GM12878 (cell line): ENCODE results near the gene DNAJB6. TPM values are rescaled to one million over a fixed set of nuclear protein-coding genes. Genes with fewer than 3 reads are reported as not detected.

ENCODE experiments used
- ATAC-seq: fragments of 200-7000 bp; cut with Tn5 transposase; 3 replicates; pipeline ENCODE4 v1.9.1; 2020; ENCODE audit warnings: mild to moderate bottlenecking, moderate library complexity
- BruUV-seq: library from RNA; stranded (reverse); fragments of 400-500 nt; replicated peaks from 2 replicates; lab custom pipeline; 2021; lab: Mats Ljungman, UMichigan
- CTCF ChIA-PET: fragments of 300-600 bp; sonication (Branson Sonifier 250); formaldehyde crosslinking; extraction: SDS; loops from one replicate; lab custom pipeline; 2021; ENCODE audit warnings: inconsistent platforms; lab: Yijun Ruan, JAX
- POLR2A ChIA-PET: fragments of 350-600 bp; formaldehyde crosslinking; extraction: SDS; loops from one replicate; lab custom pipeline; 2021; ENCODE audit warnings: inconsistent platforms; lab: Charles Lee
- RAD21 ChIA-PET: fragments of 300-600 bp; sonication (Branson Sonifier 250); formaldehyde crosslinking; loops from one replicate; lab custom pipeline; 2023; ENCODE audit warnings: antibody characterized with exemption; ENCODE audit not compliant: unreplicated experiment; lab: Charles Lee
- SMC1A ChIA-PET: fragments of 300-600 bp; sonication (Branson Sonifier 250); formaldehyde crosslinking; loops from one replicate; lab custom pipeline; 2023; ENCODE audit not compliant: unreplicated experiment, uncharacterized antibody; lab: Charles Lee
- DNase-seq: peaks from one replicate; pipeline ENCODE4 v3.0.0-alpha.2; 2011; ENCODE audit warnings: low read depth, low spot score
- FAIRE-seq: peaks from 3 replicates; lab custom pipeline; 2011; peaks lifted over from hg19 to GRCh38; lab: Jason Lieb, UNC
- H2AFZ ChIP-seq: 2 replicates; pipeline ENCODE4 v1.6.0; 2011; ENCODE audit warnings: low read depth, low read length, control low read depth; ENCODE audit not compliant: control insufficient read depth
- H3K27ac ChIP-seq: 2 replicates; pipeline ENCODE4 v1.5.1; 2011; ENCODE audit warnings: control low read depth; ENCODE audit not compliant: control insufficient read depth, insufficient read depth
- H3K27me3 ChIP-seq, 2 experiments: replicated peaks in 1 of 2; 2 replicates each; pipeline versions ENCODE4 v1.6.0 to v1.6.1; 2011; ENCODE audit warnings: low read length in 1 of 2; ENCODE audit not compliant: control insufficient read depth in 2 of 2, insufficient read depth in 2 of 2
- H3K36me3 ChIP-seq, 2 experiments: 2 replicates each; pipeline ENCODE4 v1.5.1; 2011; ENCODE audit warnings: low read length in 1 of 2; ENCODE audit not compliant: control insufficient read depth in 2 of 2, insufficient read depth in 2 of 2
- H3K4me1 ChIP-seq: 2 replicates; pipeline ENCODE4 v1.6.1; 2011; ENCODE audit warnings: mild to moderate bottlenecking, low read length, moderate library complexity, mixed read lengths; ENCODE audit not compliant: control insufficient read depth, insufficient read depth
- H3K4me2 ChIP-seq: 2 replicates; pipeline ENCODE4 v1.6.0; 2011; ENCODE audit warnings: control low read depth; ENCODE audit not compliant: control insufficient read depth, insufficient read depth
- H3K4me3 ChIP-seq: fragments of 200-600 bp; sonication (generic); 2 replicates; pipeline ENCODE4 v1.5.1; 2016
- H3K79me2 ChIP-seq: 2 replicates; pipeline ENCODE4 v1.6.0; 2011; ENCODE audit warnings: low read length; ENCODE audit not compliant: control insufficient read depth, insufficient read depth
- H3K9ac ChIP-seq: 2 replicates; pipeline ENCODE4 v1.8.0; 2011; ENCODE audit warnings: low read length, control low read depth, mixed read lengths; ENCODE audit not compliant: control insufficient read depth, insufficient read depth
- H3K9me3 ChIP-seq: replicated peaks from 3 replicates; pipeline ENCODE4 v1.5.1; 2011; ENCODE audit warnings: mild to moderate bottlenecking, low read length; ENCODE audit not compliant: control insufficient read depth, insufficient read depth
- H4K20me1 ChIP-seq: 2 replicates; pipeline ENCODE4 v1.6.0; 2011; ENCODE audit not compliant: control insufficient read depth, insufficient read depth
- BHLHE40 ChIP-seq, 2 experiments: fragments of 450-650 bp in 1 of 2; IDR thresholded peaks; 2 replicates each; pipeline ENCODE4 v1.6.1; 2011 to 2017; ENCODE audit warnings: low read depth in 2 of 2, borderline replicate concordance in 1 of 2, improper control_type of control experiment in 1 of 2, low read length in 1 of 2, mild to moderate bottlenecking in 1 of 2
- HCFC1 ChIP-seq: fragments of 150-350 bp; IDR thresholded peaks from 2 replicates; pipeline ENCODE4 v1.6.1; 2014; ENCODE audit warnings: low read length
- IKZF1 ChIP-seq: fragments of 450-650 bp; conservative IDR thresholded peaks from 2 replicates; pipeline ENCODE4 v1.6.1; 2017; ENCODE audit warnings: antibody characterized with exemption, mild to moderate bottlenecking
- MYC ChIP-seq: IDR thresholded peaks from 2 replicates; pipeline ENCODE4 v1.6.1; 2011; ENCODE audit warnings: mild to moderate bottlenecking, low read length, moderate library complexity, inconsistent platforms; ENCODE audit not compliant: insufficient read depth, insufficient replicate concordance, insufficient read length, severe bottlenecking
- POU2F2 ChIP-seq: IDR thresholded peaks from 3 replicates; pipeline ENCODE4 v1.6.1; 2011; ENCODE audit warnings: low read depth, mild to moderate bottlenecking, low read length, borderline replicate concordance
- SMAD5 ChIP-seq: IDR thresholded peaks from 2 replicates; pipeline ENCODE4 v1.6.1; 2016; ENCODE audit warnings: antibody characterized with exemption, low read depth
- STAT1 ChIP-seq: fragments of 450-650 bp; conservative IDR thresholded peaks from 2 replicates; pipeline ENCODE4 v1.6.1; 2014; ENCODE audit warnings: antibody characterized with exemption, mild to moderate bottlenecking
- TAF1 ChIP-seq: IDR thresholded peaks from 2 replicates; pipeline ENCODE4 v1.6.1; 2011; ENCODE audit warnings: mild to moderate bottlenecking, low read depth, low read length, borderline replicate concordance
- YY1 ChIP-seq: IDR thresholded peaks from 2 replicates; pipeline ENCODE4 v1.6.1; 2011; ENCODE audit warnings: low read depth, mild to moderate bottlenecking, low read length
- ZSCAN29 ChIP-seq: fragments of 450-650 bp; IDR thresholded peaks from 2 replicates; pipeline ENCODE4 v1.6.1; 2017; ENCODE audit warnings: mild to moderate bottlenecking, moderate library complexity
- WGBS: methylation state at CpG from one replicate; pipeline ENCODE4 v1.1.6; 2016; ENCODE audit warnings: low lambda C conversion rate; ENCODE audit not compliant: insufficient replicate concordance, insufficient coverage; ENCODE audit errors: missing lambda C conversion rate; 5-methylcytosine and 5-hydroxymethylcytosine counted together
- in situ Hi-C: fragments of 300-500 bp; cut with MboI; formaldehyde crosslinking; loops from 9 replicates; pipeline ENCODE4 v1.14.3; 2018; ENCODE audit warnings: mixed read lengths
- intact Hi-C: fragments of 100-400 bp; cut with micrococcal nuclease; formaldehyde crosslinking; loops from one replicate; pipeline ENCODE4 v1.14.2; 2022; ENCODE audit not compliant: unreplicated experiment
- polyA plus RNA-seq, 11 experiments: library from polyadenylated mRNA; depleted of rRNA in 4 of 11; unstranded in 6 of 11; stranded (reverse) in 5 of 11; fragments of >200 nt; fragmentation: Nextera tagmentation in 4 of 11; fragmentation: Illumina TruSeq in 1 of 11; extraction: Ambion mirVana in 4 of 11; extraction: Trizol in 1 of 11; gene quantifications; 1 replicate in 1 of 11; 2 replicates in 10 of 11; pipeline versions ENCODE4 v1.2.1 to v1.2.3, GENCODE V29; 2011 to 2016; ENCODE audit warnings: inconsistent platforms in 2 of 11, missing spikeins in 2 of 11, low read depth in 1 of 11
- total RNA-seq, 4 experiments: library from RNA; depleted of rRNA in 3 of 4; stranded (reverse); fragments of >200 nt in 3 of 4; fragmentation: Illumina TruSeq in 1 of 4; extraction: Trizol in 1 of 4; gene quantifications; 2 replicates each; pipeline versions ENCODE4 v1.2.1 to v1.2.3, GENCODE V29; 2013 to 2021
- TF ChIP-seq, protein P1 (sequence below): IDR thresholded peaks from 2 replicates; pipeline ENCODE4 v1.6.1; 2011; ENCODE audit warnings: borderline replicate concordance, low read depth, mild to moderate bottlenecking, moderate library complexity, mixed read lengths, low read length; ENCODE audit not compliant: insufficient read depth; ENCODE audit errors: extremely low read length
- TF ChIP-seq, protein P2 (sequence below), 3 experiments: IDR thresholded peaks in 2 of 3; conservative IDR thresholded peaks in 1 of 3; 2 replicates each; pipeline ENCODE4 v1.5.1; 2011; ENCODE audit warnings: low read depth in 3 of 3, low read length in 3 of 3, mild to moderate bottlenecking in 3 of 3, control low read depth in 2 of 3, moderate library complexity in 2 of 3, inconsistent platforms in 1 of 3, mixed read lengths in 1 of 3; ENCODE audit not compliant: control insufficient read depth in 2 of 3, insufficient read depth in 1 of 3; ENCODE audit errors: extremely low read depth in 1 of 3
- TF ChIP-seq, protein P3 (sequence below): IDR thresholded peaks from 2 replicates; pipeline ENCODE4 v1.6.1; 2012; ENCODE audit warnings: mild to moderate bottlenecking, low read depth, low read length
- TF ChIP-seq, protein P4 (sequence below): fragments of 450-650 bp; formaldehyde crosslinking; IDR thresholded peaks from 2 replicates; pipeline ENCODE4 v1.4.0; 2022; ENCODE audit warnings: mild to moderate bottlenecking, moderate library complexity

Gene DNAJB6
- total and polyA plus RNA-seq, 10 of the 15 experiments (the other 5 are each of a cell fraction or from before 2014, with no cell fraction given) = 34.5 to 117 (median 53.1) TPM

DNA sequence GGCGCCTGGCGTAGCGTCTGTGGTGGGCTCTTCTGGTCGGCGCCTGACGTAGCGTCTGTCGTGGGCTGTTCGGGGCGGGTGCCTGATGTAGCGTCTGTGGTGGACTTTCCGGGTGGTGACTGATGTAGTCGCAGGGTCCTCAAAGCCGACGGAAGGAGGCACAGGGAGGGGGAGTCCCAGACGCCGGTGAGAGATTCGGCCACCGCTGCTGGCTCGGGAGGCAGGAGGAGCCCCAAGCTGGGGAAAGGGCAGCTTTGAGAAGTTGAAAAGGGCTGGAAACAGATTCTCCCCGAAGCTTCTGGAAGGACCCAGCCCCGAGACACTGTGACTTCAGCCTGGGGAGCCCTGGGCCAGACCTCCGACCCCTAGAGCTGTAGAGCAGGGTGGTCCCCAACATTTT, 105.7 kb downstream of the DNAJB6 start:
- in situ Hi-C loops = no loop called here
- SMC1A ChIA-PET = no interaction called here
- Histone ChIP-seq H3K27ac (no peak overlapping the region), H3K4me2 (no peak overlapping the region), H4K20me1 (no peaks in the 10 kb centered on the region), H3K4me1 (no peaks in the 10 kb centered on the region)
- FAIRE-seq = no peak
- RAD21 ChIA-PET = no interaction called here
- TF ChIP-seq, protein P1, sequence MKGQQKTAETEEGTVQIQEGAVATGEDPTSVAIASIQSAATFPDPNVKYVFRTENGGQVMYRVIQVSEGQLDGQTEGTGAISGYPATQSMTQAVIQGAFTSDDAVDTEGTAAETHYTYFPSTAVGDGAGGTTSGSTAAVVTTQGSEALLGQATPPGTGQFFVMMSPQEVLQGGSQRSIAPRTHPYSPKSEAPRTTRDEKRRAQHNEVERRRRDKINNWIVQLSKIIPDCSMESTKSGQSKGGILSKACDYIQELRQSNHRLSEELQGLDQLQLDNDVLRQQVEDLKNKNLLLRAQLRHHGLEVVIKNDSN = no peak
- no peak for TF ChIP-seq TAF1
- TF ChIP-seq IKZF1 = no peak
- no peak for TF ChIP-seq STAT1
- TF ChIP-seq, protein P2, sequence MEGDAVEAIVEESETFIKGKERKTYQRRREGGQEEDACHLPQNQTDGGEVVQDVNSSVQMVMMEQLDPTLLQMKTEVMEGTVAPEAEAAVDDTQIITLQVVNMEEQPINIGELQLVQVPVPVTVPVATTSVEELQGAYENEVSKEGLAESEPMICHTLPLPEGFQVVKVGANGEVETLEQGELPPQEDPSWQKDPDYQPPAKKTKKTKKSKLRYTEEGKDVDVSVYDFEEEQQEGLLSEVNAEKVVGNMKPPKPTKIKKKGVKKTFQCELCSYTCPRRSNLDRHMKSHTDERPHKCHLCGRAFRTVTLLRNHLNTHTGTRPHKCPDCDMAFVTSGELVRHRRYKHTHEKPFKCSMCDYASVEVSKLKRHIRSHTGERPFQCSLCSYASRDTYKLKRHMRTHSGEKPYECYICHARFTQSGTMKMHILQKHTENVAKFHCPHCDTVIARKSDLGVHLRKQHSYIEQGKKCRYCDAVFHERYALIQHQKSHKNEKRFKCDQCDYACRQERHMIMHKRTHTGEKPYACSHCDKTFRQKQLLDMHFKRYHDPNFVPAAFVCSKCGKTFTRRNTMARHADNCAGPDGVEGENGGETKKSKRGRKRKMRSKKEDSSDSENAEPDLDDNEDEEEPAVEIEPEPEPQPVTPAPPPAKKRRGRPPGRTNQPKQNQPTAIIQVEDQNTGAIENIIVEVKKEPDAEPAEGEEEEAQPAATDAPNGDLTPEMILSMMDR (IDR thresholded peaks at IDR 0.05 in 2 of 3, conservative IDR thresholded peaks at IDR 0.05 in 1 of 3; ENCODE audit: control insufficient read depth in 2 of 3, extremely low read depth in 1 of 3, insufficient read depth in 1 of 3, low read depth in 3 of 3, low read length in 3 of 3) = no peak
- TF ChIP-seq, protein P3, sequence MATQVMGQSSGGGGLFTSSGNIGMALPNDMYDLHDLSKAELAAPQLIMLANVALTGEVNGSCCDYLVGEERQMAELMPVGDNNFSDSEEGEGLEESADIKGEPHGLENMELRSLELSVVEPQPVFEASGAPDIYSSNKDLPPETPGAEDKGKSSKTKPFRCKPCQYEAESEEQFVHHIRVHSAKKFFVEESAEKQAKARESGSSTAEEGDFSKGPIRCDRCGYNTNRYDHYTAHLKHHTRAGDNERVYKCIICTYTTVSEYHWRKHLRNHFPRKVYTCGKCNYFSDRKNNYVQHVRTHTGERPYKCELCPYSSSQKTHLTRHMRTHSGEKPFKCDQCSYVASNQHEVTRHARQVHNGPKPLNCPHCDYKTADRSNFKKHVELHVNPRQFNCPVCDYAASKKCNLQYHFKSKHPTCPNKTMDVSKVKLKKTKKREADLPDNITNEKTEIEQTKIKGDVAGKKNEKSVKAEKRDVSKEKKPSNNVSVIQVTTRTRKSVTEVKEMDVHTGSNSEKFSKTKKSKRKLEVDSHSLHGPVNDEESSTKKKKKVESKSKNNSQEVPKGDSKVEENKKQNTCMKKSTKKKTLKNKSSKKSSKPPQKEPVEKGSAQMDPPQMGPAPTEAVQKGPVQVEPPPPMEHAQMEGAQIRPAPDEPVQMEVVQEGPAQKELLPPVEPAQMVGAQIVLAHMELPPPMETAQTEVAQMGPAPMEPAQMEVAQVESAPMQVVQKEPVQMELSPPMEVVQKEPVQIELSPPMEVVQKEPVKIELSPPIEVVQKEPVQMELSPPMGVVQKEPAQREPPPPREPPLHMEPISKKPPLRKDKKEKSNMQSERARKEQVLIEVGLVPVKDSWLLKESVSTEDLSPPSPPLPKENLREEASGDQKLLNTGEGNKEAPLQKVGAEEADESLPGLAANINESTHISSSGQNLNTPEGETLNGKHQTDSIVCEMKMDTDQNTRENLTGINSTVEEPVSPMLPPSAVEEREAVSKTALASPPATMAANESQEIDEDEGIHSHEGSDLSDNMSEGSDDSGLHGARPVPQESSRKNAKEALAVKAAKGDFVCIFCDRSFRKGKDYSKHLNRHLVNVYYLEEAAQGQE = no peak
- no peak for TF ChIP-seq SMAD5
- TF ChIP-seq YY1 = no peak
- no peak for TF ChIP-seq MYC
- no peak for TF ChIP-seq HCFC1
- TF ChIP-seq, protein P4, sequence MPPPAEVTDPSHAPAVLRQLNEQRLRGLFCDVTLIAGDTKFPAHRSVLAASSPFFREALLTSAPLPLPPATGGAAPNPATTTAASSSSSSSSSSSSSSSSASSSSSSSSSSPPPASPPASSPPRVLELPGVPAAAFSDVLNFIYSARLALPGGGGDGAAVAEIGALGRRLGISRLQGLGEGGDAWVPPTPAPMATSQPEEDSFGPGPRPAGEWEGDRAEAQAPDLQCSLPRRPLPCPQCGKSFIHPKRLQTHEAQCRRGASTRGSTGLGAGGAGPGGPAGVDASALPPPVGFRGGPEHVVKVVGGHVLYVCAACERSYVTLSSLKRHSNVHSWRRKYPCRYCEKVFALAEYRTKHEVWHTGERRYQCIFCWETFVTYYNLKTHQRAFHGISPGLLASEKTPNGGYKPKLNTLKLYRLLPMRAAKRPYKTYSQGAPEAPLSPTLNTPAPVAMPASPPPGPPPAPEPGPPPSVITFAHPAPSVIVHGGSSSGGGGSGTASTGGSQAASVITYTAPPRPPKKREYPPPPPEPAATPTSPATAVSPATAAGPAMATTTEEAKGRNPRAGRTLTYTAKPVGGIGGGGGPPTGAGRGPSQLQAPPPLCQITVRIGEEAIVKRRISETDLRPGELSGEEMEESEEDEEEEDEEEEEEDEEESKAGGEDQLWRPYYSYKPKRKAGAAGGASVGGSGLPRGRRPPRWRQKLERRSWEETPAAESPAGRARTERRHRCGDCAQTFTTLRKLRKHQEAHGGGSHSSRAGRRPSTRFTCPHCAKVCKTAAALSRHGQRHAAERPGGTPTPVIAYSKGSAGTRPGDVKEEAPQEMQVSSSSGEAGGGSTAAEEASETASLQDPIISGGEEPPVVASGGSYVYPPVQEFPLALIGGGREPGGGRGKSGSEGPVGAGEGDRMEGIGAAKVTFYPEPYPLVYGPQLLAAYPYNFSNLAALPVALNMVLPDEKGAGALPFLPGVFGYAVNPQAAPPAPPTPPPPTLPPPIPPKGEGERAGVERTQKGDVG (CRISPR knock-in tag) = no peak
- no peak for TF ChIP-seq POU2F2
- no peak for TF ChIP-seq ZSCAN29
- no peak for TF ChIP-seq BHLHE40 (IDR thresholded peaks at IDR 0.05; ENCODE audit: borderline replicate concordance in 1 of 2, low read depth in 2 of 2, low read length in 1 of 2)
- TF ChIP-seq, all 136 proteins: peak for 0
- no peak overlapping the region for H2AFZ ChIP-seq
- CTCF ChIA-PET = no interaction called here
- DNase-seq (no peak), ATAC-seq (no peak)
- H3K27me3 ChIP-seq = no peaks in the 10 kb centered on the region
- BruUV-seq = no TSS peak
- H3K9me3 ChIP-seq = no peaks in the 10 kb centered on the region; the same call in 2 of the 3 replicates
- H3K9ac ChIP-seq = no peak overlapping the region
- POLR2A ChIA-PET = no interaction called here
- no peaks in the 10 kb centered on the region for H3K79me2 ChIP-seq
- H3K36me3 ChIP-seq = no peaks in the 10 kb centered on the region
- H3K4me3 ChIP-seq = no peak overlapping the region
- WGBS = 81% methylated on average over 21 of the region's 23 CpGs
- intact Hi-C loops = no loop called here
